ENCODE results near the gene PRPSAP1.

PRPSAP1 gene

DNA sequence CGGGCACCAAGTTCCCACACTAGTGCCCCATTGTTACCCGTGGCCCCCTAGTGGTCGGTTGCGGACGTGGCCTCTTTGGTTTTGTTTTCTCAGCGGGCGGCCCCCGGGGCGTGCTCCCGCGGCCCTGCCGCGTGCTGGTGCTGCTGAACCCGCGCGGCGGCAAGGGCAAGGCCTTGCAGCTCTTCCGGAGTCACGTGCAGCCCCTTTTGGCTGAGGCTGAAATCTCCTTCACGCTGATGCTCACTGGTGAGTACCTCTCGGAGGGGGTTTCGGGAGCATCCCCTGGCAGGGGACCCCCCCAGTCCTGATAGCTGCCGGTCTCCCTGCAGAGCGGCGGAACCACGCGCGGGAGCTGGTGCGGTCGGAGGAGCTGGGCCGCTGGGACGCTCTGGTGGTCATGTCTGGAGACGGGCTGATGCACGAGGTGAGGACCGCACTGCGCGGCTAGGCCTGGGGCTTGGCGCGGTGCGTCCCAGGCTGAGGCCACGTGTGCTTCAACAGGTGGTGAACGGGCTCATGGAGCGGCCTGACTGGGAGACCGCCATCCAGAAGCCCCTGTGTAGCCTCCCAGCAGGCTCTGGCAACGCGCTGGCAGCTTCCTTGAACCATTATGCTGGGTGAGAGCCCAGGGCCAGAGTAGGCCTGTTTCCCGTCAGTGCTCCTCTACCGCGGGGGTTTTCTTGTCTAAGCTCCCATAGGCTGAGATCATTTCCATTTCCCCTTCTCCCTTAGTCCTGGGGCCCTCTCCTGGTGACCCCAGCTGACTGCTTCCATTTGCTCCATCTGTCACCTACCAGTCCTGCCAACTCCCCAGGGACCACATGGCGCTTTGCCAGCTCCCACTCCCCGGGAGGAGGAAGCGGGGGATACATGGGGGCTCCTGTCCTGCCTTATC, 32.4 kb upstream of the PRPSAP1 start:
- TF ChIP-seq, protein P1, sequence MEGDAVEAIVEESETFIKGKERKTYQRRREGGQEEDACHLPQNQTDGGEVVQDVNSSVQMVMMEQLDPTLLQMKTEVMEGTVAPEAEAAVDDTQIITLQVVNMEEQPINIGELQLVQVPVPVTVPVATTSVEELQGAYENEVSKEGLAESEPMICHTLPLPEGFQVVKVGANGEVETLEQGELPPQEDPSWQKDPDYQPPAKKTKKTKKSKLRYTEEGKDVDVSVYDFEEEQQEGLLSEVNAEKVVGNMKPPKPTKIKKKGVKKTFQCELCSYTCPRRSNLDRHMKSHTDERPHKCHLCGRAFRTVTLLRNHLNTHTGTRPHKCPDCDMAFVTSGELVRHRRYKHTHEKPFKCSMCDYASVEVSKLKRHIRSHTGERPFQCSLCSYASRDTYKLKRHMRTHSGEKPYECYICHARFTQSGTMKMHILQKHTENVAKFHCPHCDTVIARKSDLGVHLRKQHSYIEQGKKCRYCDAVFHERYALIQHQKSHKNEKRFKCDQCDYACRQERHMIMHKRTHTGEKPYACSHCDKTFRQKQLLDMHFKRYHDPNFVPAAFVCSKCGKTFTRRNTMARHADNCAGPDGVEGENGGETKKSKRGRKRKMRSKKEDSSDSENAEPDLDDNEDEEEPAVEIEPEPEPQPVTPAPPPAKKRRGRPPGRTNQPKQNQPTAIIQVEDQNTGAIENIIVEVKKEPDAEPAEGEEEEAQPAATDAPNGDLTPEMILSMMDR (IDR thresholded peaks at IDR 0.05; ENCODE audit: low read depth, low read length) = peak; percentile 76
- peak; percentile 54 for DNase-seq (ENCODE audit: extremely low read depth, low read depth)

DNA sequence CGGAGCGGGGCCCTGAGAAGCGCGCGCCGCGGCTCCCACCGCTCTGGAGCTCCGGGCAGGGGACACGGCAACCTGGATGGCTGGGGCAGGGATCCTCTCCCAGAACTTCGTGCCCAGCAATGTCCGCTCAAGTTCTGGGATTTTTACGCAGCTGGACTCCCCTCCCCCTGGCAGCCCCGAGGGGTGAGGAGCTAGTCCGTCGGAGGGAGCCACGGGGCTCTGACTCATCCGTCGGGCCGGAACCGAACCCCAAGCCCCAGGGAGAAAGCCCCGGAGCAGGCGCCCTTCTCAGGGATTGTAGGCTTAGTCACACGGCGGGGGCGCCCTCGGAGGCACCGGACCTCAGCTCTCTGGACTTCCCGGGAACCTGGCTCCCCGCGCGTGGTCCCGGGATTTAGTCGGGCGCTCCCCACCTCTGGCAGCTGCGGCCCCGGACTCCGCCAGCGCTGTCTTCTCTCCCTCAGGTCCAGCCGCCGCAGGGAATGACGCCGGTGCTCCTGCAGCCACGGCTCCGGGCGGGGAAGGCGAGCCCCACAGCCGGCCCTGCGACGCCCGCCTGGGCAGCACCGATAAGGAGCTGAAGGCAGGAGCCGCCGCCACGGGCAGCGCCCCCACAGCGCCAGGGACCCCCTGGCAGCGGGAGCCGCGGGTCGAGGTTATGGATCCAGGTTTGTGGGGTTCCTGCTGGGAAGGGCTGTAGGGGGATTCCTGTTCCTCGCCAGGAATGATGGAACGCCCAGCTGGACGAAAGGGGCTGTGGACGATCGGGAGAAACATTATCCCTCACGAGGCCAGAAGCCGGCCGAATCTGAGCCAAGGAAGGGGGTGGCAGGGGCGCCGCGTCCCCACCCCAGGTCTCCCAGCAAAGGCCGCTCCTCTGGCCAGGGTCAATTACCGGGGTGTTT, 31.5 kb upstream of the PRPSAP1 start:
- TF ChIP-seq, protein P1 (IDR thresholded peaks at IDR 0.05; ENCODE audit: low read depth, low read length) = no peak
- no peak for DNase-seq (ENCODE audit: extremely low read depth, low read depth)

DNA sequence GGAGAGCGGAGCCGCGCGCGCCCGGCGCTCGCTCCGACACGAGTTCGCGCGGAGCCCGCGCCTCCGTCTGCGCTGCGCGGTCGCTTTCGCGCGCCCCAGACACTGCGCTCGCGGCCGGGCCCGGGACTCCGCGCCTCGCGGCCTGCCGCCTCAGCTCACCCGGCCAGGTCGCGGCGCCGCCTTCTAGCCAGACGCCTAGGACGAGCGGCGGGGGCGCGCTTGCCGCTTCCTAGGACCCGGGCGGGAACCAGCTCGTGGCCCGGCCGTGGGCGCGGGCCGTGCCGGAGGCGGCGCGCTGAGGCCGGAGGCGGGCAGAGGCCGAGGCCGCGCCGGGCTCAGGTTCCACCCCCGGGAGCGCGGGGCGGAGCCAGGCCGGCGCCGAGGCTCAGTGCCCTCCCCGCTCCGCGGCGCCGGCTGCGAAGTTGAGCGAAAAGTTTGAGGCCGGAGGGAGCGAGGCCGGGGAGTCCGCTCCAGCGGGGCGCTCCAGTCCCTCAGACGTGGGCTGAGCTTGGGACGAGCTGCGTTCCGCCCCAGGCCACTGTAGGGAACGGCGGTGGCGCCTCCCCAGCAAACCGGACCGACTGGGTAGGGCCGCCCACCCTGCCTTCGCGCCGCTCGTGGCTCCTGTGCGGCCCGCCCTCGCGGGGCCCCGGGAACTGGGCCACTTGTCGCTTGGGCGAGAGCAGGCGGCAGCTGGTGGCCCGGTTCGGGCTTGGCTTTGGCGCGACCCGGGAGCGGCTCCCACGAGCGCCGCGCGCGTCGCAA, 30.7 kb upstream of the PRPSAP1 start, which contains the start of gene SPHK1:
SPHK1 (plus strand) TSS at position 388 of the 765 bp plus-strand sequence. CDS start 1,036 bp downstream, outside the sequence.
- TF ChIP-seq, protein P1 (IDR thresholded peaks at IDR 0.05; ENCODE audit: low read depth, low read length) = no peak
- DNase-seq (ENCODE audit: extremely low read depth, low read depth) = no peak

GRCh38 chr17:76383546-76384221, 30.0 kb upstream of the PRPSAP1 start:
- DNase-seq (ENCODE audit: extremely low read depth, low read depth) = no peak
- TF ChIP-seq, protein P1 (IDR thresholded peaks at IDR 0.05; ENCODE audit: low read depth, low read length) = peak; percentile 24

- DNase-seq (ENCODE audit: extremely low read depth, low read depth) = no peak
- TF ChIP-seq, protein P1 (IDR thresholded peaks at IDR 0.05; ENCODE audit: low read depth, low read length) = no peak
These were observed 29.3 kb upstream of the PRPSAP1 start for GRCh38 chr17:76382803-76383545.

- DNase-seq (ENCODE audit: extremely low read depth, low read depth) = no peak
- TF ChIP-seq, protein P1 (IDR thresholded peaks at IDR 0.05; ENCODE audit: low read depth, low read length) = no peak
These were observed 28.7 kb upstream of the PRPSAP1 start for GRCh38 chr17:76382351-76382802.
